Measurements from ENCODE around the gene ADAMTS13. TPM values are rescaled to one million over a fixed set of nuclear protein-coding genes. Genes with fewer than 3 reads are reported as not detected.
A peak's percentile ranks its signal among the peaks of the same experiment; 100 is the strongest.

ADAMTS13 gene
- total RNA-seq, 8 experiments from 2014 or later, result 2.7 to 14.3 (median 4.3) TPM

DNA sequence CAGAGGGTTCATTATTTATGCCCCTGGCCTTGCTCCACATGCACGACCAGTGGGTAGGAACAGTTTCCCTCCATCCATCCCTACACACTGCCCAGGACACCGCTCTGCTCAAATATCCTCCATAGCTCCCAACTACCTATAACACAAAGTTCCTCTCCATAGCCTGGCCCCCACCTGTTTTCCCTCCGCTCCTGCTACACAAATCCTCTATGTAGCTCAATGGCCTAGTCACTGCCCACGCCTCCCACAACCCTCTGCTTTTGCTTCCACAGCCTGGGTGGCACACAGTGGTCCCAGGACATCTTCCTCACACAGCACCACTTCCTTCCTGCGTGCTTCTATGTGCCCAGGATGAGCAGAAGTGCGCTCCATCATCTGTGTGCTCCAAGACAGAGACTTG, 24.8 kb upstream of the ADAMTS13 start:
- in situ Hi-C loops (cut with MboI; ENCODE audit: low pct_unique_long_range_greater_than_20kb in 2 of 9, low sequenced_read_pairs in 9 of 9, unreplicated experiment in 9 of 9), result no loop called here
- peak in 3 of 8 experiments; percentile 4 to 7 (median 6) for ATAC-seq (replicated peaks in 6 of 8)
- no peak overlapping the region for H3K4me3 ChIP-seq
- 30 to 100% (median 76%) methylated on average over 1 to 4 of the region's 6 CpGs; no CpG with 5 or more reads in 2 of the 10 experiments for WGBS, 10 experiments
- H3K4me1 ChIP-seq (replicated peaks in 1 of 2), result no peaks in the 10 kb centered on the region
- H3K27ac ChIP-seq, result no peak overlapping the region

DNA sequence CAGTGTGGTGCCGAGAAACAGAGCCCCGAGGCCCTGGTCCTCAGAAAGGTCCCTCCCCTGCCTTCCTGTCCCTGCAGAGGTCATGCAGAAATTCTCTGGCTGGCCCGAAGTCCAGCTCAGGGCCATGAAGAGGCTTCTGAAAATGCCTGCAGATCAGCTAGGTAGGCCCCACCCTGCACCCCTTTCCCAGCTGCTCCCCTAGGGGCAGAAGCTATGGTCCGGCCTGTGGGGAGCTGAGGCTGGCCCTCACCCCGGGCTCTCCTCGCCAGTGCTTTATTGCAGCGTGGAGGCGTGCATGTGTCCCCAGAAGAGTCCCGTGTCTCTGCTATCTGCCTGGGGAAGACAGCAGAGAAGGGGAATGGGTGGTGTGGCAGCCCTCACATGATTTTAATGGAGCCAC, 24.3 kb upstream of the ADAMTS13 start:
- Histone ChIP-seq H3K27ac (no peak overlapping the region), H3K4me3 (no peak overlapping the region), H3K4me1 (replicated peaks in 1 of 2) (no peaks in the 10 kb centered on the region)
- no peak for ATAC-seq (replicated peaks in 6 of 8)
- 0 to 100% (median 80%) methylated on average over 1 to 4 of the region's 9 CpGs; no CpG with 5 or more reads in 5 of the 10 experiments for WGBS, 10 experiments
- in situ Hi-C loops (cut with MboI; ENCODE audit: low pct_unique_long_range_greater_than_20kb in 2 of 9, low sequenced_read_pairs in 9 of 9, unreplicated experiment in 9 of 9), result no loop called here

DNA sequence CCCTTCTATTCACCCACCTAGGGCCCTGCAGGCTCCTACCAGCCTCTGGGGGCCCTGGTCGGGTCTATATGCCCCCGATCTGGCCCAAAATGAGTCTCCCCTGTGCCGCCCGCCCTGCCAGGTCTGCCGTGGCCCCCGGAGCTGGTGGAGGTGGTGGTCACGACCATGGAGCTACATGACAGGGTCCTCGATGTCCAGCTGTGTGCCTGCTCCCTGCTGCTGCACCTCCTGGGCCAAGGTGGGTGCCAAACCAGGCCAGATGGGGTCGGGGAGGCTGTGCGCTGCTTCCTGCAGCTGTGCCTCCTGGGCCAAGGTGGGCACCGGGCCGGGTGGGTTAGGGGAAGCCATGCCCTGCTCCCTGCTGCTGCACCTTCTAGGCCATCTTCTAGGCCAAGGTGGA, 21.9 kb upstream of the ADAMTS13 start:
- Histone ChIP-seq H3K4me3 (no peak overlapping the region), H3K4me1 (replicated peaks in 1 of 2) (no peaks in the 10 kb centered on the region), H3K27ac (no peak overlapping the region)
- in situ Hi-C loops (cut with MboI; ENCODE audit: low pct_unique_long_range_greater_than_20kb in 2 of 9, low sequenced_read_pairs in 9 of 9, unreplicated experiment in 9 of 9), result no loop called here
- 100% methylated on average over 2 of the region's 12 CpGs; no CpG with 5 or more reads in 9 of the 10 experiments for WGBS, 10 experiments
- no peak for ATAC-seq (replicated peaks in 6 of 8)

DNA sequence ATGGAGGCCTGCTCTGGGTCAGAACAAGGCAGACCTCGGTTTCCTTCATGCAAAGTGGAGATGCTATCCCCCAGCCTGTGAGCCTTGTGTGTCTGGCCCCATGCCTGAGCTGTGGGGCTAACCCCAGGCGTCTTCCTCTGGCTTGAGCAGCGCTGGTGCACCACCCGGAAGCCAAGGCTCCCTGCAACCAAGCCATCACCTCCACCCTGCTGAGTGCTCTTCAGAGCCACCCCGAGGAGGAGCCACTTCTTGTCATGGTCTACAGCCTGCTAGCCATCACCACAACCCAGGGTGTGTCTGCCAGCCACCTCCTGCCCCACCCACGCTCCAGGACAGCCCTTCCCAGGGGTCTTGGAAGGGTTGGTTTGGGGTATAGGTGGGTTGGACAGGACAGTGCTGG, 20.6 kb upstream of the ADAMTS13 start:
- peak in 1 of 8 experiments; percentile 5 for ATAC-seq (replicated peaks in 6 of 8)

DNA sequence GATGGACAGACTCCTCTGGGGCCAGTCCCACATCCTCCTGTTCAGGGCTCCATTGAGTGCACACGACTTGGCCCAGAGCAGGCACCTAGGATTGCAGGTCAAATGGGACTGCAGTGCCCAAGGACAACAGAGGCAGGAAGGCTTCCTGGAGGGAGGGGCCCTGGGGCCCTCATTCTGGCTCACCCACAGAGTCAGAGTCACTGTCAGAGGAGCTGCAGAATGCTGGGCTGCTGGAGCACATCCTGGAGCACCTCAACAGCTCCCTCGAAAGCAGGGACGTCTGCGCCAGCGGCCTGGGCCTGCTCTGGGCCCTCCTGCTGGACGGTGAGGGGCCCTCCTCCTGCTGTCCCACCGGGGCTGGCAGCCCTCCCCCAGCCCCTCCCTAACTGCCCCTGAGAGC, 19.5 kb upstream of the ADAMTS13 start:
- no peaks in the 10 kb centered on the region for H3K4me1 ChIP-seq (replicated peaks in 1 of 2)
- no peak for ATAC-seq (replicated peaks in 6 of 8)
- no peak overlapping the region for H3K4me3 ChIP-seq
- no peak overlapping the region for H3K27ac ChIP-seq
- no CpG with 5 or more reads among the region's 7 CpGs for WGBS, 10 experiments
- in situ Hi-C loops (cut with MboI; ENCODE audit: low pct_unique_long_range_greater_than_20kb in 2 of 9, low sequenced_read_pairs in 9 of 9, unreplicated experiment in 9 of 9), result no loop called here

More for the DNA sequence above, 20.6 kb upstream of the ADAMTS13 start:
- Histone ChIP-seq H3K4me1 (replicated peaks in 1 of 2) (no peaks in the 10 kb centered on the region), H3K4me3 (no peak overlapping the region), H3K27ac (no peak overlapping the region)
- WGBS, 10 experiments, result 60 to 100% (median 95%) methylated on average over 1 to 3 of the region's 6 CpGs; no CpG with 5 or more reads in 7 of the 10 experiments
- in situ Hi-C loops (cut with MboI; ENCODE audit: low pct_unique_long_range_greater_than_20kb in 2 of 9, low sequenced_read_pairs in 9 of 9, unreplicated experiment in 9 of 9), result no loop called here

DNA sequence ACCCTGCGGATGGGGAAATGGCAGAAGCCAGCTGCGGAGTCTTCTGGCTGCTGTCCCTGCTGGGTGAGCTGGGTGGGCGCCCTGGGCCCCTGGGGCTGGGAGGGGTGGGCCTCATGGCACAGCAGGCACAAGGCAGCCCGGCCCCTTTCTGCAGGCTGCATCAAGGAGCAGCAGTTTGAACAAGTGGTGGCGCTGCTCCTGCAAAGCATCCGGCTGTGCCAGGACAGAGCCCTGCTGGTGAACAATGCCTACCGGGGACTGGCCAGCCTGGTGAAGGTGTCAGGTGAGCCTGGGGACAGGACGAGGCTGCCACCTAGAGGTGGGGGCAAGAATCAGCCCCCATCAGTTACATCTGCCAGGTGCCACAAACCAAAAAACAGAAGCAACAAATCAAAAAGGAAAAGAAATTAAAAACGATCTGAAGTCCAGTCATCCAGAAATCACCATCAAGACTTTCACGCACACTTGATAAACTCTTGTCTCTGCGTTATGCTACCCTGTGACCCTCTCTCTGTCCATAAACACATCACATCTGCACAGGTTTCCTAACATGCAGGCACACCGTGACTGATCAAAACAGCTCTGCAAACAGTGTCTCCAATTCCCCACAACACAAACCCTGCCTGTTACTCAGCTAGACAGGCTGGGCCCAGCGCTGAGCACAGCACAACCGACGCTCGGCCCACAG, 18.3 kb upstream of the ADAMTS13 start:
- Histone ChIP-seq H3K4me1 (replicated peaks in 1 of 2) (no peaks in the 10 kb centered on the region), H3K4me3 (no peak overlapping the region), H3K27ac (no peak overlapping the region)
- in situ Hi-C loops (cut with MboI; ENCODE audit: low pct_unique_long_range_greater_than_20kb in 2 of 9, low sequenced_read_pairs in 9 of 9, unreplicated experiment in 9 of 9), result no loop called here
- ATAC-seq (replicated peaks in 6 of 8), result no peak
- 77 to 95% (median 88%) methylated on average over 4 to 7 of the region's 16 CpGs; no CpG with 5 or more reads in 6 of the 10 experiments for WGBS, 10 experiments

DNA sequence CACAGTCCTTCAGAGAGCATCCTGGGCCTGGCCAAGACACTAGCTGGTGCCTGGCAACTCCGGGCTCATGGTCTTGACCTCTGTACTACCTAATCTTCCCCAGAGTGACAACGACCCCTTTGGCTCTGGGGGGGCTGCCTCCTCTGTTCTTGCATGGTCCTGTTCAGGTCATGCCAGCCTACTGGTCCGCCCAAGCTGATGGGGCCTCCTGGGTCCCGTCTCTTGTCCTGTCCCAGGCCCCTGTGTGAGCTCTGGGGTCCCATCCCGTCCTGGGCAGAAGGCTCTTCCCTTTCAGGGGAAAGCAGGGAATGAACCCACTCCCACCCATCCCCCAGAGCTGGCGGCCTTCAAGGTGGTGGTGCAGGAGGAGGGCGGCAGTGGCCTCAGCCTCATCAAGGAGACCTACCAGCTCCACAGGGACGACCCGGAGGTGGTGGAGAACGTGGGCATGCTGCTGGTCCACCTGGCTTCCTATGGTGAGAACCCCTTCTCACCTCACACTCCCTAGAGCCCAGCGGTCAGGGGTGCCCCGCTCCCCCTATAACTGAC, 17.6 kb upstream of the ADAMTS13 start:
- in situ Hi-C loops (cut with MboI; ENCODE audit: low pct_unique_long_range_greater_than_20kb in 2 of 9, low sequenced_read_pairs in 9 of 9, unreplicated experiment in 9 of 9), result no loop called here
- H3K27ac ChIP-seq, result no peak overlapping the region
- no peaks in the 10 kb centered on the region for H3K4me1 ChIP-seq (replicated peaks in 1 of 2)
- ATAC-seq (replicated peaks in 6 of 8), result no peak
- no peak overlapping the region for H3K4me3 ChIP-seq
- 79 to 100% methylated on average over 2 to 8 of the region's 12 CpGs; no CpG with 5 or more reads in 8 of the 10 experiments for WGBS, 10 experiments

DNA sequence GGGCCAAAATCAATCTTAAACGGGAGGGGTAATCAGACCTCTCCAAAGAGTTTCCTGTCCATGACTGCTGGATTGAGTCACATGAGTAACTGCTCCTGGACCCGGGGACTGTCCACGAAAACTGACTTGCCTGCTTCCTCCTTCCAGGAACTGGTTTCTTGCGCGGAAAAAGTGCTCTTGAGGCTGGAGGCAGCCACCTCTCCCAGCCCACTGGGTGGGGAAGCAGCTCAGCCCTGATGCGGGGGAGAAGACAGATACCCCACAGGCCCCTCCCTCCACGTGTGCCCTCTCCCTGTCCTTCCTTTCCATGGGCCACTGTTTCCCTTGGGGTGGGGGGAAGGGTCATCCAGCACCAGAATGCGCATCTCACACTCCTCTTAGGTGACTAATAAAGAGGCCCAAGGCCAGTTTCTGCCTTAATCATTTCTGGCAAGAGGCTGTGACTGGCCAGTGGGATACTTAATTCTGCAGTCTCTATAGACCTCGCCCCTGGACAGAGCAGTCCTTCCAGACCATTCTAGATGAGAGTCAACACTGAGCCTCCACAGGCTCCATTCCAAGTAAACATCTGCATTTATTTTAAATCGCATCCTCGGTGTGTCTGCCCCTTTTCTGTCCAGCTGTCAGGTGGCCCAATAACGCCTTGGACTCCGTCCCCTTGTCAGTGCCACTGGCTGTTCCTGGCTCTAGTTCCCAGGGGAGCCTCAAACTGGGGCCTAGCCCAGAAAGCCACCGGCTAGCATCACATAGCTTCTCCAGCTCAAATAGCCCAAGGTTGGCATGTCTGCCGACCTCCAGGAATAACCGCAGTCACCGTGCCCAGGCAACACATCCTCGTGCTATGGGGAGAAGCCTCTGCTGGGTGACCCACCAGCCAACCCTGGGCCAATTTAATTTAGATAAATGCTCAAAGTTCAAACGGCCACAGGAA, 16.4 kb upstream of the ADAMTS13 start:
- peak in 5 of 8 experiments; percentile 8 to 79 (median 18) for ATAC-seq (replicated peaks in 6 of 8)
- Histone ChIP-seq H3K4me1 (replicated peaks in 1 of 2) (no peaks in the 10 kb centered on the region), H3K27ac (no peak overlapping the region), H3K4me3 (no peak overlapping the region)
- WGBS, 10 experiments, result 30 to 80% (median 80%) methylated on average over 1 to 8 of the region's 19 CpGs; no CpG with 5 or more reads in 4 of the 10 experiments
- in situ Hi-C loops (cut with MboI; ENCODE audit: low pct_unique_long_range_greater_than_20kb in 2 of 9, low sequenced_read_pairs in 9 of 9, unreplicated experiment in 9 of 9), result no loop called here

DNA sequence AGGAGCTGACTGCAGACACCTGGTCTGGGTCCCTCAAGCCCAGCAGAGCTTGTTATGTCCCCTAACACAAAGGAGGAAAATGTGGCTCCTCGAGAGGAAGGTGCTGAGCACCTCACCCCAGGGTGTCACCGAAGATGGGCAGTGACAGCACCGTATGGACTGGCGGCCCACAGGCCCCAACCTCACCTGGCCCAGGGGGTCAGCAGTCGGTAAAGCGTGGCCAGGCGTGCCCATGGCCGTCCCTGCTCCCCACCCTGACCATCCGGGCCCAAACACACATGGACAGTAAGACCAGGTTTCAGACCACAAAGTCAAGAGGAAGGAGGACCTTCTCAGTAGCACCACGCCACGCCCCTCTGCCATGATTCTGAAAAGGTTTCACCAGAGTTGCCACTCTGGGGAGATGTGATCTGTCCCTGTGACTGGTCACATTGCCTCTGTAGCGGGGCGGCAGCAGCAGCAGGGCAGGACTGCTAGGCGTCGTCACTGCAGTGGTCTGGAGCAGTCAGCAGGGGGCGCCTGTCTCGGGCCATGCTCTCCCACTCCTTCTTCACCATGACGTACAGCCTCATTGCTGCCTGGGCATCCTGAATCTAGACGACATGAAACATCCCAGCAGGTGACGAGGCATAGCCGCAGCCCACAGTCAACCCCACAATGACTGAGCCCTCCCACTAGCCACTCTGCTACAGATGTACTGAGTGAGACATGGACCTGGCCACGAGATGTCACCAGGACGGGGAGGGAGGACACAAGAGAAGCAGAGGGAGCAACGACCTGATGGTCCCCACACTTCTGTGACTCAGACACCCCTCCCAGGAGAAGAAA, 15.5 kb upstream of the ADAMTS13 start:
- H3K4me3 ChIP-seq, result no peak overlapping the region
- ATAC-seq (replicated peaks in 6 of 8), result peak; percentile 75 to 94 (median 86)
- H3K27ac ChIP-seq, result no peak overlapping the region
- H3K4me1 ChIP-seq (replicated peaks in 1 of 2), result no peaks in the 10 kb centered on the region
- in situ Hi-C loops (cut with MboI; ENCODE audit: low pct_unique_long_range_greater_than_20kb in 2 of 9, low sequenced_read_pairs in 9 of 9, unreplicated experiment in 9 of 9), result no loop called here
- 0 to 100% (median 40%) methylated on average over 1 to 11 of the region's 24 CpGs; no CpG with 5 or more reads in 3 of the 10 experiments for WGBS, 10 experiments

DNA sequence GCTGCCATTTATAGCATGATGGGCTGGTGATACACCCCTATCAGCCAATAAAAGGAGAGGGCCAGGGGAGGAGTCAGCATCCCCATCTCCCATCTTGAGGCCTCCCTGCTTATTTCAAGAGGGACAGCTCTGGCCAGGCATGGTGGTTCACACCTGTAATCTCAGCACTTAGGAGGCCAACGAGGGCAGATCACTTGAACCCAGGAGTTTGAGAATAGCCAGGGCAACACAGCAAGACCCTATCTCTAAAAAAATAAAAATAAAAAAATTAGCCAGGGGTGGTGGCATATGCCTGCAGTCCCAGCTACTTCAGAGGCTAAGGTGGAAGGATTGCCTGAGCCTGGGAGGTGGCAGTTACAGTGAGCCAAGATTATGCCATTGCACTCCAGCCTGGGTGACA, 14.1 kb upstream of the ADAMTS13 start:
- H3K27ac ChIP-seq, result no peak overlapping the region
- in situ Hi-C loops (cut with MboI; ENCODE audit: low pct_unique_long_range_greater_than_20kb in 2 of 9, low sequenced_read_pairs in 9 of 9, unreplicated experiment in 9 of 9), result no loop called here
- WGBS, 10 experiments, result 100% methylated on average over 1 of the region's 1 CpG; no CpG with 5 or more reads in 9 of the 10 experiments
- no peak overlapping the region for H3K4me3 ChIP-seq
- H3K4me1 ChIP-seq (replicated peaks in 1 of 2), result no peaks in the 10 kb centered on the region
- ATAC-seq (replicated peaks in 6 of 8), result no peak

DNA sequence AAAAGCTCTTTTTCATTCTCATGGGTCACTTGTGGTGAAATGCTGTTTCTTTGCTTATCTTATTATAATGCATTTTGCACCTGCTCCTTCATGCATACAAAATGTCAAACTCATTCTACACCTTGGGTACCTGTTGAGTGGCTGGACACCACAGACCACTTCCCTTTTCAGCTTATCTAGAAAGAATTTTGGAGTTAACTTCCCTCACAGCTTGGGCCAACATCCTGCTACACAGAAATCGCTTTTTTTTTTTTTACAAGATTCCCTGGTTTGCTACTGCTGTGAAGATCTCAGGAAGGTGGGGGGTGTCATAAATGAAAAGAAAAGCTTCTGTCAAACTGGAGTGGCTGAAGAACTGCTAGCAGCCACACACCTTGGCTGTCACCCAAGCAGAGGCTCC, 7.0 kb upstream of the ADAMTS13 start:
- Histone ChIP-seq H3K4me3 (no peak overlapping the region), H3K4me1 (replicated peaks in 1 of 2) (peaks cover 11 to 15% of the 10 kb centered on the region in 2 donors), H3K27ac (no peak overlapping the region)
- in situ Hi-C loops (cut with MboI; ENCODE audit: low pct_unique_long_range_greater_than_20kb in 2 of 9, low sequenced_read_pairs in 9 of 9, unreplicated experiment in 9 of 9), result no loop called here
- ATAC-seq (replicated peaks in 6 of 8), result no peak
- WGBS, 10 experiments, result 60 to 100% (median 100%) methylated on average over 1 of the region's 1 CpG; no CpG with 5 or more reads in 5 of the 10 experiments

Measured in motor neuron (in vitro differentiated cells).